AG04450 (cell line): ENCODE measurements around the gene TMEM131. TPM values are rescaled to one million over a fixed set of nuclear protein-coding genes. Genes with fewer than 3 reads are reported as not detected.

Experiments used
- CTCF ChIA-PET: fragments of 300-600, 350-600 bp; formaldehyde crosslinking; extraction: SDS; loops from one replicate; lab custom pipeline; 2022; ENCODE audit warnings: antibody characterized with exemption, inconsistent platforms; lab: Charles Lee
- POLR2A ChIA-PET: fragments of 350-600 bp; formaldehyde crosslinking; extraction: SDS; loops from one replicate; lab custom pipeline; 2021; ENCODE audit warnings: antibody characterized with exemption, inconsistent platforms; lab: Yijun Ruan, JAX
- DNase-seq: peaks from one replicate; pipeline ENCODE4 v3.0.0-alpha.2; 2011; ENCODE audit warnings: low read depth, low spot score
- H3K27ac ChIP-seq: one replicate; pipeline ENCODE4 v1.5.1; 2012; ENCODE audit warnings: low read depth, low read length, control low read depth
- H3K27me3 ChIP-seq: one replicate; pipeline ENCODE4 v1.6.0; 2012; ENCODE audit warnings: low read length; ENCODE audit not compliant: control insufficient read depth, insufficient read depth
- H3K4me3 ChIP-seq: 2 replicates; pipeline ENCODE4 v1.5.1; 2011; ENCODE audit warnings: mild to moderate bottlenecking, low read depth, low read length, control low read depth
- H3K9me3 ChIP-seq: 2 replicates; pipeline ENCODE4 v1.5.1; 2012; ENCODE audit warnings: low read length; ENCODE audit not compliant: control insufficient read depth, insufficient read depth
- polyA plus RNA-seq: library from polyadenylated mRNA; depleted of rRNA; stranded (reverse); fragments of >200 nt; gene quantifications from 2 replicates; pipeline ENCODE4 v1.2.3, GENCODE V29; 2011
- TF ChIP-seq, protein P1 (sequence below): IDR thresholded peaks from 2 replicates; pipeline ENCODE4 v1.5.1; 2011; ENCODE audit warnings: low read depth, low read length, control low read depth, inconsistent platforms

Gene TMEM131
- polyA plus RNA-seq, 1 experiment: 24.4 TPM

DNA sequence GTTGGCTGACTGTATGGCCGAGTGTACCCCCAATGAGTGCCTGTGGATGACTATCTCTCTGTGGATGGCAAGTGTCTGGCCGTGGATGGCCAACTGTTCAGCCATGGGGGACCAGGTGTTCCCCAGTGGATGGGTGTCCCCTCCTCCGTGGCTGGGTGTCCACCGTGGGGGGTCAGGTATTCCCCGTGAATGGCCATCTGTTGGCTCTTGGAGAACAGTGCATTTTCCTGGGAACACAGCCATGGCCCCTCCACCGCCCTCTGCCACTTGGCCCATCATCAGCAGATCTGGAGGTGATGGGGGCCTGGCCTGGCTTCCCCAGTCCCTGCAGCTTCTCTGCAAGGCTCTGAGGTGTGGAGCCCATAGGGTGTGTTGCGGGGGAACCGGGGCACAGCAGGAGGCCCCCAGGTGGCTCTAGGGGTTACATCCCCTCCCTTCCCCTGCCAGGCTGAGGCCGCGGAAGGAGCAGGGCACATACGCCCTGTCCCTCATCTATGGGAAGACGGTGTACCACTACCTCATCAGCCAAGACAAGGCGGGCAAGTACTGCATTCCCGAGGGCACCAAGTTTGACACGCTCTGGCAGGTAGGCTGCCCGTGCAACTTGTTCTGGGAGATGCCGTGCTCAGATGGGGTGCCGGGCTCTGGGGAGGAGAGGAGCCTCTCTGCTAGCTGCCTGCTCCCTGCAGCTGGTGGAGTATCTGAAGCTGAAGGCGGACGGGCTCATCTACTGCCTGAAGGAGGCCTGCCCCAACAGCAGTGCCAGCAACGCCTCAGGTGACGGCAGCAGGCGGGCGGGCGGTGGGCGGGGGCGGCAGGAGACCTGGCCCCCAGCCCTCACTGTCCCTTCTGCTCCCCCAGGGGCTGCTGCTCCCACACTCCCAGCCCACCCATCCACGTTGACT is 263.1 kb downstream of the TMEM131 start:
- ChIA-PET CTCF (no interaction called here), POLR2A (no interaction called here)
- Histone ChIP-seq H3K9me3 (peaks cover 37% of the 10 kb centered on the region), H3K27me3 (peaks cover 3% of the 10 kb centered on the region), H3K4me3 (no peak overlapping the region), H3K27ac (no peak overlapping the region)
- no peak for DNase-seq
- TF ChIP-seq, protein P1, sequence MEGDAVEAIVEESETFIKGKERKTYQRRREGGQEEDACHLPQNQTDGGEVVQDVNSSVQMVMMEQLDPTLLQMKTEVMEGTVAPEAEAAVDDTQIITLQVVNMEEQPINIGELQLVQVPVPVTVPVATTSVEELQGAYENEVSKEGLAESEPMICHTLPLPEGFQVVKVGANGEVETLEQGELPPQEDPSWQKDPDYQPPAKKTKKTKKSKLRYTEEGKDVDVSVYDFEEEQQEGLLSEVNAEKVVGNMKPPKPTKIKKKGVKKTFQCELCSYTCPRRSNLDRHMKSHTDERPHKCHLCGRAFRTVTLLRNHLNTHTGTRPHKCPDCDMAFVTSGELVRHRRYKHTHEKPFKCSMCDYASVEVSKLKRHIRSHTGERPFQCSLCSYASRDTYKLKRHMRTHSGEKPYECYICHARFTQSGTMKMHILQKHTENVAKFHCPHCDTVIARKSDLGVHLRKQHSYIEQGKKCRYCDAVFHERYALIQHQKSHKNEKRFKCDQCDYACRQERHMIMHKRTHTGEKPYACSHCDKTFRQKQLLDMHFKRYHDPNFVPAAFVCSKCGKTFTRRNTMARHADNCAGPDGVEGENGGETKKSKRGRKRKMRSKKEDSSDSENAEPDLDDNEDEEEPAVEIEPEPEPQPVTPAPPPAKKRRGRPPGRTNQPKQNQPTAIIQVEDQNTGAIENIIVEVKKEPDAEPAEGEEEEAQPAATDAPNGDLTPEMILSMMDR: no peak

DNA sequence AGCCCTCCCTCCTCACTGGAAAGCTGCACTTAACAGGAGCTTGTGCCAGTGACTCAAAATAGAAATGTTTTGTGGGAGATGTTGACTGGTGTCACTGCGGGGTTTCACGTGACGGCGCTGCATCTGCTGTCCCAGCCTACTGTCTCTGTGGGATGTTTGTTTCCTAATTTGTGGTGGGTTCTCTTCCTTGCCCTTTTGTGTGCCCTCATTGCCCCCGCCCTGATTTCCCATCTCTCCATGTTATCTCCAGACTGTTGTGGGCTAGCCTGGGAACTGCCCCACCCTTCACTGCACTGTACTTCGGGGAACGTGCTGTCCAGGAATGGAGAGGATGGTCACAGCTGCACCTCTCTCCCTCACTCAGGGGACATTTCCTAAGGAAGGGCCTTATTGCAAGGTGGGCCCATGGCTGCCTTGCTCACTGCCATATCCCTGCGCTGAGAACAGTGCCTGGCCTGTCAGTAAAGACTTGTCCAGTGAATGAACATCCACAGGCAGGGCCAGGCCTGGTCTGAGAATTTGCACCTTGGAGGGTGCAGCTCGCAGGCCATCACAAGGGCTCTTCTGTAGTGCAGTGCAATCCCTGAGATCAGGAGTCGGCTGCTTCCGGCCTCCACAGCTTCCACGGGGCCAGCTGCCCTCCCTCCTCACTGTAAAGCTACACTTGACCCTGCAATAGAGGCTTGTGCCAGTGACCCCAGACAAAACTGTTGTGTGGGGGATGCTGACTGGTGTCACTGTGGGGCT is 264.3 kb downstream of the TMEM131 start:
- POLR2A ChIA-PET: no interaction called here
- CTCF ChIA-PET: interaction anchor here (3.1 kb wide), 1 partner anchor 9 kb away, joined by 15 read pairs; no protein-coding TSS in a partner anchor
- H3K4me3 ChIP-seq: no peak overlapping the region
- TF ChIP-seq, protein P1: no peak
- no peak overlapping the region for H3K27ac ChIP-seq
- peaks cover 35% of the 10 kb centered on the region for H3K9me3 ChIP-seq
- peaks cover 7% of the 10 kb centered on the region for H3K27me3 ChIP-seq
- no peak for DNase-seq

DNA sequence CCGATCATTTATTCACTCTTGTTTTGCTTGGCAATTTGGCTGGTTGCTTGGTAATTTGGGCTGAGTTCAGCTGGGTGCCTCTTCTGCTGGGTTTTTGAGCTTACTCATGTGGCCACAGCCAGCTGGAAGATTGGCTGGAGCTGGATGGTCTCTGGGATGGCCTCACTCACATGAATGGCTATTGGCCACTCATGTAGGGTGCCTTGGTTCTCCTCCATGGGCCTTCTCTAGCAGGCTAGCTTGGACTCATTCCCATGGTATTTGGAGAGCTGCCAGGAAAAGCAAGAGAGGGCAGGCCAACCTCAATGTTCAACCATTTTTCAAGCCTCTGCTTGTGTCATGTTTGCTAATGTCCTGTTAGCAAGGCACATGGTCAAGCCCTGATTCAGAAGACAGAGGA is 265.5 kb downstream of the TMEM131 start:
- Histone ChIP-seq H3K27me3 (peaks cover 5% of the 10 kb centered on the region), H3K9me3 (peaks cover 34% of the 10 kb centered on the region), H3K4me3 (no peak overlapping the region), H3K27ac (no peak overlapping the region)
- POLR2A ChIA-PET: no interaction called here
- CTCF ChIA-PET: interaction anchor here (0.8 to 3.1 kb wide), 2 partner anchors 10 to 30 kb away, joined by 3 to 15 read pairs; no protein-coding TSS in a partner anchor
- no peak for DNase-seq
- TF ChIP-seq, protein P1: no peak

DNA sequence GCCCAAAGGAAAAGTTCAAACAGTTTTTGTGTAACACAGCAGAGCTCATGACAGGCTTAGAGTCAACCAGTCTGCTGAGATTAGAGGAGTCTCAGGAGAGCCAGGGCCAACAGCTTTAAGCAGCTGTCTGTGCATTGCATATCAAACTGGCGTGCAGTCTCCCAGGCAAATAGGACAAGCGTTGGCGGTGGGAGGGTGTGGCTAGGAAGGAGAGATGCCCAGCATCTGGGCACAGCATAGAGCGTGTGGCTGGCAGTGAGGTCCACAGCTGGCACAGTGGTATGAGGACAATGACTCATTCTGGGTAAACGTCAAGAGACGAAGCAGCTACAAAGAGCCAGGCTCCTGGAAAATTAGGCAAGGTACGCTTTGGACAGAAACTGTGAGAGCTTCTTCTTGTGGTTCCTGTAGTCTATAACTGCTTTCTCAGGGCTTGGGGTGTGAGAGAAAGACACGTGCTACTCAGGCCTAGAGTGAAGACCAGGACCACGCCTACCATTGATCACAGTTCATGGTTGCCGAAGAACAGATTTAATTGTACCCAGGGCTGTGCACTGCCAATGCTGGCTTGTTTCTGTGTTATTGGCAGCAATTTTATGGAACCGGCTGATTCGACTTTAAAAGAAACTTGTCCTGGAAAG is 267.5 kb downstream of the TMEM131 start:
- no peak for DNase-seq
- Histone ChIP-seq H3K27ac (no peak overlapping the region), H3K9me3 (peaks cover 45% of the 10 kb centered on the region), H3K4me3 (no peak overlapping the region), H3K27me3 (peaks cover 18% of the 10 kb centered on the region)
- CTCF ChIA-PET: interaction anchor here (1.0 to 3.0 kb wide), 3 partner anchors 13 to 30 kb away, joined by 4 to 9 read pairs (median 8); no protein-coding TSS in a partner anchor
- POLR2A ChIA-PET: interaction anchor here (1.1 kb wide), 1 partner anchor 18 kb away, joined by 5 read pairs; no protein-coding TSS in a partner anchor
- TF ChIP-seq, protein P1: no peak
